Hematopoietic multipotent progenitor cell treated with erythropoietin and hydrocortisone succinate and interleukin-3 and kit ligand, for 17 days (in vitro differentiated cells): ENCODE measurements around the gene SCART1.
"Not testable (repeated sequence)": the region's sequence is repeated elsewhere in the genome, so short reads cannot be mapped to it uniquely, and the experiment has no call there.

Source experiments
- DNase-seq: peaks from one replicate; pipeline ENCODE4 v3.0.0-alpha.2; 2015; ENCODE audit warnings: low spot score

SCART1 gene

GRCh38 chr10:133474027-133474426 lies 20.3 kb downstream of the SCART1 start:
- DNase-seq = no peak

GRCh38 chr10:133474665-133475424 lies 21.1 kb downstream of the SCART1 start:
- DNase-seq = no peak

DNA sequence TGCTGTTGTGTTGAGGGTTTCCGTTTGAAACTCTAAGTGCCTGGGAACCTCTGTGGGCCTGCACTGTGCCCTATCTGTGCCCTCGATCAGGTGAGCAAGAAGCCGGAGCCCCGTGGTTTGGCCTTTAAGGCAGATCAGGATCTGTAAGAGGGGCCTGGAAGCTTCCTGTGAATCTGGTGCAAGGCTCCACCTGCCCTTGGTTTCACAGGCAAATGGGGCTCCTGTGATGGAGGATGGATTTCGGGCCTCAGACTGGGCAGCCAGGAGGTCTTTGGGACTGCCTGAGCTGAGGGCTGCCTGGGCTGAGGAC lies 21.6 kb downstream of the SCART1 start:
- DNase-seq = no peak

DNA sequence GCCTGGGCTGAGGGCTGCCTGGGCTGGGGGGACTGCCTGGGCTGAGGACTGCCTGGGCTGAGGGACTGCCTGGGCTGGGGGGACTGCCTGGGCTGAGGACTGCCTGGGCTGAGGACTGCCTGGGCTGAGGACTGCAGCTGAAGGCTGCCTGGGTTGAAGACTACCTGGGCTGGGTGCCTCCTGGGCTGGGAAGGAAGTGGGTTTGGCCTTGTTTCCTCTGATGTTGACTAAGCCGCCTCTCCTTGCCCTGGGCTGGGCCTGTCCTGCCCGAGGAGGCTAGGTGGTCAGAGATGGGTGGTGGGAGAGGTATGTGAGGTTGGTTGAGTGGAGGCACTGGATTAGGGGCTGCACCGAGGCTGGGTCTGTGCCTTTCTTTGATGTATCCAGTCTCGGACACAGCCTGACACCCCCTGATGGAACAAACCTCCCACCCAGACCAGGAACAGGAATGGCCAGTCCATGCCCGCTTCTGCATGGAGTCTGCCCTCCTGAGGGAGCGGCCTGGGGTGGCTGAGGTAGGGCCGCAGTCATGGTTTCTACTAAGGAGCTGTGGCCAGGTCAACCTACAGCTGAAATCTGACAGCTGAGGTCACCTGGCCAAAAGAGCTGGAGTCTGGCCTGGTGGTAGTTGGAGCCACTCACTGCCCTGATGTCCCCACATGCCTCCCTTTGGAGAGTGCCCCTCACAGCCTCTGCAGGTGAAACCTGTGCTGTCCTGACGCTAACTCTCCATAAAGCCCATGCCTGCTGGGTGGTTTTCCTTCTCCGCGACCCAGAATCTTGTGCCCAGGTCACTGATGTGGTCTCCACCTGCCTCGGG lies 22.3 kb downstream of the SCART1 start:
- DNase-seq = no peak

DNA sequence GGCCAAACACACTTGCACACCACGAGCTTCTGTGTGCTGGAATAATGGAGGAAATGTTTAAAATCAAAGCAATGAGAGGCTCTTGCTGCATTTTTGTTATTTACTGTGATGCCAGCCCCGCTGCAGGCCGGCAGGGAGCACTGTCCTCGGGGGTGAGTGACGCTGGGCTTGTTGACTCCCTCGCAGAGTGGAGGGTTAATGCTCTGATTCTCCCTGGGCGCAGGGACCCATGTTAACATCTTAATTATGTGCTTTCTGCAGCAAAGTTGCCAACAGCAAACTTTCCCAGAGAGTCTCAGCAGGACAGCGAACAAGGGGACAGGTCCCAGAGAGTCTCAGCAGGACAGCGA lies 22.9 kb downstream of the SCART1 start:
- DNase-seq = no peak

- no peak for DNase-seq
Observed at GRCh38 chr10:133481086-133481643, 27.4 kb downstream of the SCART1 start.

- no peak for DNase-seq
Observed at GRCh38 chr10:133481657-133482056, 27.9 kb downstream of the SCART1 start.

- DNase-seq = no peak
Observed at GRCh38 chr10:133484818-133485217, 31.1 kb downstream of the SCART1 start.

- no peak for DNase-seq
Observed at GRCh38 chr10:133487085-133487484, 33.3 kb downstream of the SCART1 start.

- no peak for DNase-seq
Observed at GRCh38 chr10:133488354-133488753, 34.6 kb downstream of the SCART1 start.

DNA sequence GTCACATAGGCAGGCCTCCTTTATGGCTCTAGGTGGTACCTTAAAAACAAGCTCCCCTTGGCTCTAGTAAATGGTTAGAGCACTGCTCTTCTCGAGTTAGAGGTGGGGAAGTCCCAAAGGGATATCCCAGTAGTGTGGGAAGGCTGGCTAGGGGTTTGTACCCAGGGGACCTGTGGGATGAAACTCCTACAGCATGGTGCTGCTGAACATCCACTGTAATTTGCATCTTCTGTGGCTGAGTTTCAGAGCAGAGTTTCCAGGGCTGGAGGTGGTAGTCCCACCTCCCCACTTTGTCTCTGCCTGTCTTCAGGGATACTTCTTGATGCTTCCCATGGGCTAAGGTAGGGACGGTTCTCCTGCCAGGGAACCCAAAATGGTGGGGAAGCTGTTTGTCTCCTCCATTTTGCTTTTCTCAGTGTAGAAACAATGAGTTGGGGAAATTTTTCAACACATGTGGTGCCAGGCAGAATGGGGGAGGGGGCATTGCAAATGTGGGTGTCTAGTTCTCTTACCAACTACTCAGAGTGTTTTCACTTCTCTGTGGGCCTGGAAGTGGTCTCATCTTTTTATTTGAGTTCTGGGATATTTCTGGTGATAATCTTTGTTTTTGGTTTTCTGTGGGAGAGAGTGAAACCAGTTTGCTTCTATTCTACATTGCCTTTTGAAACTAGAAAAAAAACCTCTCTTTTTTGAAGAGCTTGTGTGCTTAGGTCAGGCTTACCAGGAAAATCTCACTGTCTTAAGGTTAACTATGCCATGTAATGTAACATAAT lies 36.3 kb downstream of the SCART1 start:
- DNase-seq = no peak

DNA sequence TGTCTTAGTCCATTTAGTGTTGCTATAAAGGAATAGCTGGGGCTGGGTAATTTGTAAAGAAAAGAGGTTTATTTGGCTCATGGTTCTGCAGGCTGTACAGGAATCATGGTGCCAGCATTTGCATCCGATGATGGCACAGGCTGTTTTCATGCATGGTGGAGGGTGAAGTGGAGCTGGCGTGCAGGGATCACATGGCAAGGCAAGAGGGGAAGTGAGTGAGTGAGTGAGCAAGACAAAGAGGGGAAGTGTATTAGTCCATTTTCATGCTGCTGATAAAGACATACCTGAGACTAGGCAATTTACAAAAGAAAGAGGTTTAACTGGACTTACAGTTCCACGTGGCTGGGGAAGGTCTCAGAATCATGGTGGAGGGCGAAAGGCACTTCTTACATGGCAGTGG lies 39.8 kb downstream of the SCART1 start:
- not testable (repeated sequence) for DNase-seq

DNA sequence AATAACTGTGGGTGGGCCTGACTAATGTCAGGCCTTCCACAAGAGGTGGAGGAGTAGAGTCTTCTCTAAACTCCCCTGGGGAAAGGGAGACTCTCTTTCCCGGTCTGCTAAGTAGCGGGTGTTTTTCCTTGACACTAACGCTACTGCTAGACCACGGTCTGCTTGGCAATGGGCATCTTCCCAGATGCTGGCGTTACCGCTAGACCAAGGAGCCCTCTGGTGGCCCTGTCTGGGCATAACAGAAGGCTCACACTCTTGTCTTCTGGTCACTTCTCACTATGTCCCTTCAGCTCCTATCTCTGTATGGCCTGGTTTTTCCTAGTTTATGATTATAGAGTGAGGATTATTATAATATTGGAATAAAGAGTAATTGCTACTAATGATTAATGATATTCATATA lies 43.6 kb downstream of the SCART1 start:
- not testable (repeated sequence) for DNase-seq

- not testable (repeated sequence) for DNase-seq
Observed at GRCh38 chr10:133499176-133499575, 45.4 kb downstream of the SCART1 start.

DNA sequence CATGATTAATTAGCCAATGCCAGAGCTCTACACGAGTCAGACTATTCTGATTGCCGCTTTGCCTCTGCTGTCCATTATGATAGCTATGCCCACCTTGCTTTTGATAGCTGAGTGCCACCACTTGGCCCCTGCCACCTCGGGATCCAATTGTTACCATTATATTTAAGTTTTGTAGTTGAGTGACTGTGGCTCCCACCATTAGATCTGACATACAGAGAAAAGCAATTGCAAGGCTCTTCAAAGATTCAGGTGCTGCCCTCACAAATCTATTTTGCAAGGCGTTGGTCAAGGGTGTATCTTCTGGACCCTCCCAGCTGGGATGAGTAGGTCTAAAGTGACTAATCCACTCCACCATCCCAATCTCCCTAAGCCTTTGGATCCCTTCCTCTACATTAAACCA lies 47.2 kb downstream of the SCART1 start:
- DNase-seq = not testable (repeated sequence)

GRCh38 chr10:133509700-133510099 lies 56.0 kb downstream of the SCART1 start:
- DNase-seq = no peak

GRCh38 chr10:133511408-133511807 lies 57.7 kb downstream of the SCART1 start:
- DNase-seq = no peak

- no peak for DNase-seq
Observed at GRCh38 chr10:133511907-133512528, 58.3 kb downstream of the SCART1 start.

- no peak for DNase-seq
Observed at GRCh38 chr10:133515471-133515870, 61.7 kb downstream of the SCART1 start.

- no peak for DNase-seq
Observed at GRCh38 chr10:133516057-133516456, 62.3 kb downstream of the SCART1 start.

- DNase-seq = not testable (repeated sequence)
Observed at GRCh38 chr10:133518517-133518916, 64.8 kb downstream of the SCART1 start.
